Aorta (tissue), 5 donors: ENCODE measurements around the gene LCTL. TPM values are rescaled to one million over a fixed set of nuclear protein-coding genes. Genes with fewer than 3 reads are reported as not detected.
A peak's percentile ranks its signal among the peaks of the same experiment; 100 is the strongest.
"Not testable (repeated sequence)": the region's sequence is repeated elsewhere in the genome, so short reads cannot be mapped to it uniquely, and the experiment has no call there.

Source experiments
- ATAC-seq: fragments of 200-7000 bp; cut with Tn5 transposase; one replicate; pipeline ENCODE4 v1.9.1; 2022; ENCODE audit warnings: moderate library complexity; ENCODE audit not compliant: low FRiP score
- DNase-seq, 2 donors: peaks; one replicate each; pipeline ENCODE4 v3.0.0-alpha.2; 2020
- H3K27ac ChIP-seq, 2 donors: one replicate each; pipeline ENCODE4 v1.5.1; 2013; ENCODE audit warnings: low read length in 2 of 2, mild to moderate bottlenecking in 2 of 2, moderate library complexity in 2 of 2, control low read depth in 1 of 2, inconsistent platforms in 1 of 2, low read depth in 1 of 2
- H3K27me3 ChIP-seq, 2 donors: one replicate each; pipeline ENCODE4 v1.6.1; 2013; ENCODE audit warnings: control low read depth in 1 of 2, low read length in 1 of 2, mild to moderate bottlenecking in 1 of 2, moderate library complexity in 1 of 2; ENCODE audit not compliant: insufficient read depth in 2 of 2, control insufficient read depth in 1 of 2
- H3K36me3 ChIP-seq, 2 donors: one replicate each; pipeline ENCODE4 v1.6.1; 2013; ENCODE audit warnings: control low read depth in 1 of 2, low read length in 1 of 2, mild to moderate bottlenecking in 1 of 2; ENCODE audit not compliant: insufficient read depth in 2 of 2, control insufficient read depth in 1 of 2
- H3K4me1 ChIP-seq, 2 donors: one replicate each; pipeline ENCODE4 v1.6.1; 2013; ENCODE audit warnings: low read length in 2 of 2, control low read depth in 1 of 2, mild to moderate bottlenecking in 1 of 2, moderate library complexity in 1 of 2; ENCODE audit not compliant: insufficient read depth in 2 of 2, control insufficient read depth in 1 of 2
- H3K4me3 ChIP-seq, 2 donors: one replicate each; pipeline ENCODE4 v1.5.1; 2013; ENCODE audit warnings: low read length in 2 of 2, control low read depth in 1 of 2, mild to moderate bottlenecking in 1 of 2
- H3K9me3 ChIP-seq: one replicate; pipeline ENCODE4 v1.6.1; 2013; ENCODE audit warnings: mild to moderate bottlenecking, low read length; ENCODE audit not compliant: control insufficient read depth
- WGBS, 2 donors: extraction: QIAGEN DNeasy Blood & Tissue Kit; methylation state at CpG; one replicate each; pipeline ENCODE4 v1.1.7; 2013; 5-methylcytosine and 5-hydroxymethylcytosine counted together
- intact Hi-C, 2 donors: fragments of 100-400 bp; cut with DNase I; formaldehyde crosslinking; loops; one replicate each; pipeline versions ENCODE4 v1.14.2 to v1.15.0; 2022
- polyA plus RNA-seq, 2 donors: library from polyadenylated mRNA; stranded (reverse); fragments of 200-250 nt; gene quantifications; one replicate each; pipeline ENCODE4 v1.2.3, GENCODE V29; 2013
- total RNA-seq, 2 donors: library from RNA; stranded (reverse); fragmentation: NEBNext Ultra II Directional; extraction: Animal tissue kit (Norgen Biotek cat#: 25700); gene quantifications; one replicate each; pipeline ENCODE4 v1.2.1, GENCODE V29; 2021
- donor health status: healthy with polysubstance abuse.
- donor health status: Bipolar disorder and iron deficiency.
- donor health status: DM: no; HTN: no; CAD: no.
- donor health status: DM: no; HTN: no; CAD: no.
- donor health status: DM: yes; HTN: yes; CAD: no.

LCTL gene
- total and polyA plus RNA-seq, 4 donors = not detected

- intact Hi-C loops = no loop called here
- Histone ChIP-seq H3K4me1 (no peaks in the 10 kb centered on the region), H3K36me3 (no peaks in the 10 kb centered on the region), H3K27me3 (no peaks in the 10 kb centered on the region), H3K4me3 (no peak overlapping the region), H3K9me3 (no peaks in the 10 kb centered on the region), H3K27ac (no peak overlapping the region)
- WGBS, 2 donors = 80 to 86% methylated on average over 10 of the region's 10 CpGs
- ATAC-seq (peak; percentile 12), DNase-seq (no peak)
These were observed 28.5 kb upstream of the LCTL start for GRCh38 chr15:66594344-66594743.

GRCh38 chr15:66593219-66593780, 27.5 kb upstream of the LCTL start:
- Histone ChIP-seq H3K27ac (no peak overlapping the region), H3K9me3 (no peaks in the 10 kb centered on the region), H3K4me1 (no peaks in the 10 kb centered on the region), H3K36me3 (no peaks in the 10 kb centered on the region), H3K27me3 (no peaks in the 10 kb centered on the region), H3K4me3 (no peak overlapping the region)
- intact Hi-C loops = no loop called here
- WGBS, 2 donors = 85 to 95% methylated on average over 3 of the region's 3 CpGs
- no peak for ATAC-seq
- no peak for DNase-seq

DNA sequence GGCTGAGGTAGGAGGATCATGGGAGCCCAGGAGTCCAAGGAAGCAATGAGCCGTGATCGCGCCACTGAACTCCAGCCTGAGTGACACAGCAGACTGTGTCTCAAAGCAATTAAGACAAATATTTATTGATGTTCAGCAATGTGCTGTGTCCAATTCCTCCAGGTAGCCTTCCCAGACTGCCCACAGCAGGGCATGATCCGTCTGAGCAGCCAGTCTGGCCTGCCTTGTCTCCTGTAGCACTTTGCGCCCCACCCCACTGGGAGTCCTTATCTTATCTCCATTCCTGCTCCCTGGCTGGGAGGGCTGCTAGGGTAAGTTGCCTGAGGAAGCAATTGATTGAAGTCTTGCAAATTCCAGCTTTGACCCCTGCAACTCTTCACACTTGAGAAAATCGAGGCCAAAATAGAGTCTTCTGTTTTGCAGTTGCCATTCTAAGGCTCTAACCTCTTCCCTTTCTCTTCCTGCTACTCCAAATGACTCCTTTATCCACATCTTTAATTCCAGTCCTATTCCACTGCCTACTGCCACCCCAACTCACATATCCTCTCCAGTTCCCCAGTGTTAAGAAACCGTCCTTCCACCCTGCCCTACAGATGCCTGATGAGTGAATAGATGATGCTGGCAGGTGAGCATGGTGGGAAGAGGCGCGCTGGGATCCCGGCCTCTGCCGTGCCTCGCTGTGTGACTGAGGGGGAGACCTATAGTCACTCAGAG, 26.9 kb upstream of the LCTL start:
- intact Hi-C loops = no loop called here
- no peaks in the 10 kb centered on the region for H3K27me3 ChIP-seq
- no peak overlapping the region for H3K4me3 ChIP-seq
- H3K36me3 ChIP-seq = no peaks in the 10 kb centered on the region
- ATAC-seq = no peak
- H3K27ac ChIP-seq = no peak overlapping the region
- WGBS, 2 donors = 89% methylated on average over 12 of the region's 12 CpGs
- H3K4me1 ChIP-seq = peaks cover 0 to 2% of the 10 kb centered on the region in 2 donors
- H3K9me3 ChIP-seq = no peaks in the 10 kb centered on the region
- no peak for DNase-seq

GRCh38 chr15:66591322-66591862, 25.6 kb upstream of the LCTL start:
- H3K4me1 ChIP-seq = peaks cover 0 to 2% of the 10 kb centered on the region in 2 donors
- no peak overlapping the region for H3K27ac ChIP-seq
- ATAC-seq (no peak), DNase-seq (no peak)
- intact Hi-C loops = no loop called here
- no peaks in the 10 kb centered on the region for H3K36me3 ChIP-seq
- WGBS, 2 donors = 88 to 93% methylated on average over 4 of the region's 4 CpGs
- H3K4me3 ChIP-seq = no peak overlapping the region
- no peaks in the 10 kb centered on the region for H3K27me3 ChIP-seq
- no peaks in the 10 kb centered on the region for H3K9me3 ChIP-seq

GRCh38 chr15:66590435-66590834, 24.6 kb upstream of the LCTL start:
- WGBS, 2 donors = 75 to 76% methylated on average over 2 of the region's 2 CpGs
- Histone ChIP-seq H3K27me3 (no peaks in the 10 kb centered on the region), H3K36me3 (no peaks in the 10 kb centered on the region), H3K9me3 (no peaks in the 10 kb centered on the region), H3K4me3 (no peak overlapping the region), H3K4me1 (peaks cover 0 to 2% of the 10 kb centered on the region in 2 donors), H3K27ac (no peak overlapping the region)
- DNase-seq (no peak), ATAC-seq (no peak)
- intact Hi-C loops = no loop called here

DNA sequence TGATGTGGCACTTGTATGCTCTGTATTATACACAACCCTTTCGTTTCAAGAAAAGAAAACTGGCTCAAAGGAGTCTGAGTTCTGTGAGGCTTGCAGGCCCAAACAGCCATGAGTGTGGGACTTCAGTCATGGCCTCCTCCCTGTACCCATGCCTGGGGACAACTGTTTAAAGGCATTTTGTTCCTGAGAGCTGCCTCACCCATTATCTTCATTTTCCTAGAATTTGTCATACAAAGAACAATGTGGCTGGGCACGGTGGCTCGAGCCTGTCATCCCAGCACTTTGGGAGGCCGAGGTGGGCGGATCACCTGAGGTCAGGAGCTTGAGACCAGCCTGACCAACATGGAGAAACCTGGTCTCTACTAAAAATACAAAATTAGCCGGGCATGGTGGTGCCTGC, 23.6 kb upstream of the LCTL start:
- H3K4me3 ChIP-seq, DNase-seq, H3K36me3 ChIP-seq, ATAC-seq, intact Hi-C loops, H3K9me3 ChIP-seq, H3K27ac ChIP-seq, H3K27me3 ChIP-seq, H3K4me1 ChIP-seq: not testable (repeated sequence)
- 92 to 93% methylated on average over 6 of the region's 6 CpGs for WGBS, 2 donors

DNA sequence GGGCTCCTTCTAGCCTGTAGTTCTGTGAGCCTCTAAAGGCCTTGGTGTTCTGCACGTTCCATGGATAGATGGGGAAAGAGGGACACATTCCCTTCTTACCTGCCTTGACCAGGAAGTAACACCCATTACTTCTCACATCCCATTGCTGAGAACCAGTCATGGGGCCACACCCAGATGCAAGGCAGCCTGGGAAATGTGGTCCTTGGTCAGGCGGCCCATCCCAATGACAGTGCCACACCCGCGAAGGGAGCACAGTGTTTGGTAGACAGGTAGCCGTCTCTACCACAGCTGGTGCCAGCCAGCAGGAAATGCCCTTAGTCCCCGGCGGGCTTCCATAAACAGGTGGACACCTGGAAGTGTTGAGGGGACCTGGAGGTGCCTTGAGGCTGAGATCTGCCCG, 23.2 kb upstream of the LCTL start:
- Histone ChIP-seq H3K27me3 (no peaks in the 10 kb centered on the region), H3K4me1 (peaks cover 0 to 2% of the 10 kb centered on the region in 2 donors), H3K27ac (no peak overlapping the region), H3K9me3 (no peaks in the 10 kb centered on the region), H3K4me3 (no peak overlapping the region), H3K36me3 (no peaks in the 10 kb centered on the region)
- 68 to 81% methylated on average over 8 of the region's 8 CpGs for WGBS, 2 donors
- DNase-seq (no peak), ATAC-seq (no peak)
- intact Hi-C loops = no loop called here

DNA sequence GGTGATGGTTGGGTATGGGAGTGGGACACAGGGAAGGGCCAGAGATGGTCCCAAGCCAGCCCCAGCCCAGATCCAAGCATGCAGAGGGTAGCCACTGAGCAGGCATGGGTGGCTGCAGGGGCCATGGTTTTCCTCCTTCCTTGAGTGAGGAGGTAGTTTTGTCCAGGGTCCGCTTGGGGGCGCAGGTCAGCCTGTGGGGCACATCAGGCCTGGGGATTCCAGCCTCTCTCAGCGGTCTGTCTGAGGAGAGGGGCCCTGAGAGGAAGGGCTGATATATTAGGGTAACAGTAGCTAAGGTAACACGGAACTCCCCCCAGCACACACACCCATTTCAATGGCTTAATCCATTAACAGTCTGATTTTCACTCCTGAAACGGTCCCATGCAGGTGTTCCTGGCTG, 22.7 kb upstream of the LCTL start:
- Histone ChIP-seq H3K36me3 (no peaks in the 10 kb centered on the region), H3K4me1 (peaks cover 0 to 2% of the 10 kb centered on the region in 2 donors), H3K4me3 (no peak overlapping the region), H3K27me3 (no peaks in the 10 kb centered on the region), H3K27ac (no peak overlapping the region), H3K9me3 (no peaks in the 10 kb centered on the region)
- no peak for ATAC-seq
- 67 to 71% methylated on average over 5 of the region's 5 CpGs for WGBS, 2 donors
- intact Hi-C loops = no loop called here
- DNase-seq = no peak

- Histone ChIP-seq H3K36me3 (no peaks in the 10 kb centered on the region), H3K4me1 (peaks cover 0 to 2% of the 10 kb centered on the region in 2 donors), H3K4me3 (no peak overlapping the region), H3K27ac (no peak overlapping the region), H3K27me3 (no peaks in the 10 kb centered on the region), H3K9me3 (no peaks in the 10 kb centered on the region)
- ATAC-seq = no peak
- WGBS, 2 donors = 6 to 11% methylated on average over 5 of the region's 5 CpGs
- DNase-seq = no peak
- intact Hi-C loops = no loop called here
These were observed 22.0 kb upstream of the LCTL start for GRCh38 chr15:66587749-66588148.
